Progenitor cell of endocrine pancreas (in vitro differentiated cells): ENCODE measurements around the gene SRPRB. TPM values are rescaled to one million over a fixed set of nuclear protein-coding genes. Genes with fewer than 3 reads are reported as not detected.

ENCODE experiments used
- DNase-seq: peaks from one replicate; pipeline ENCODE4 v3.0.0; 2021; ENCODE audit warnings: low spot score; ENCODE audit not compliant: unreplicated experiment
- H3K27ac Mint-ChIP-seq: 2 replicates; pipeline ENCODE4 v1.8.0; 2021; ENCODE audit warnings: mild to moderate bottlenecking, moderate library complexity, mixed read lengths
- H3K27me3 Mint-ChIP-seq: 2 replicates; pipeline ENCODE4 v1.8.0; 2021; ENCODE audit warnings: mixed read lengths
- H3K36me3 Mint-ChIP-seq: 2 replicates; pipeline ENCODE4 v1.8.0; 2022; ENCODE audit warnings: mixed read lengths; ENCODE audit not compliant: insufficient read depth
- H3K4me1 Mint-ChIP-seq: 2 replicates; pipeline ENCODE4 v1.8.0; 2021; ENCODE audit warnings: low read depth, mixed read lengths
- H3K4me3 Mint-ChIP-seq: 2 replicates; pipeline ENCODE4 v1.8.0; 2021; ENCODE audit warnings: low read depth, mild to moderate bottlenecking, moderate library complexity, mixed read lengths
- H3K9me3 Mint-ChIP-seq: 2 replicates; pipeline ENCODE4 v1.8.0; 2021; ENCODE audit warnings: low read depth, mixed read lengths
- CTCF ChIP-seq: fragments of 200-600 bp; sonication (generic); IDR thresholded peaks from one replicate; pipeline ENCODE4 v1.5.0; 2021; ENCODE audit warnings: antibody characterized with exemption, mild to moderate bottlenecking; ENCODE audit not compliant: unreplicated experiment
- total RNA-seq: library from RNA; stranded (reverse); gene quantifications from 2 replicates; pipeline ENCODE4 v1.2.1, GENCODE V29; 2021

The SRPRB gene
- total RNA-seq, 1 donor from 2014 or later: 38.2 TPM

GRCh38 chr3:133781570-133781969 lies 24.0 kb upstream of the SRPRB start:
- TF ChIP-seq CTCF: no peak
- Mint-ChIP-seq H3K36me3 (no peaks in the 10 kb centered on the region), H3K9me3 (peaks cover 8% of the 10 kb centered on the region), H3K27ac (no peak overlapping the region), H3K4me3 (no peak overlapping the region), H3K4me1 (no peaks in the 10 kb centered on the region), H3K27me3 (peaks cover 8% of the 10 kb centered on the region)
- DNase-seq: no peak

- TF ChIP-seq CTCF: no peak
- no peak for DNase-seq
- peaks cover 8% of the 10 kb centered on the region for H3K27me3 Mint-ChIP-seq
- no peak overlapping the region for H3K4me3 Mint-ChIP-seq
- H3K36me3 Mint-ChIP-seq: no peaks in the 10 kb centered on the region
- no peaks in the 10 kb centered on the region for H3K4me1 Mint-ChIP-seq
- H3K27ac Mint-ChIP-seq: no peak overlapping the region
- peaks cover 17% of the 10 kb centered on the region for H3K9me3 Mint-ChIP-seq
These were observed 23.2 kb upstream of the SRPRB start for GRCh38 chr3:133782454-133782853.

GRCh38 chr3:133783762-133784161 lies 21.9 kb upstream of the SRPRB start:
- H3K4me3 Mint-ChIP-seq: no peak overlapping the region
- no peak overlapping the region for H3K27ac Mint-ChIP-seq
- H3K9me3 Mint-ChIP-seq: peaks cover 17% of the 10 kb centered on the region
- H3K4me1 Mint-ChIP-seq: no peaks in the 10 kb centered on the region
- H3K36me3 Mint-ChIP-seq: no peaks in the 10 kb centered on the region
- DNase-seq: no peak
- H3K27me3 Mint-ChIP-seq: peaks cover 7% of the 10 kb centered on the region
- TF ChIP-seq CTCF: no peak

GRCh38 chr3:133788024-133788423 lies 17.6 kb upstream of the SRPRB start:
- peaks cover 31% of the 10 kb centered on the region for H3K9me3 Mint-ChIP-seq
- no peak for DNase-seq
- no peak for TF ChIP-seq CTCF
- no peaks in the 10 kb centered on the region for H3K27me3 Mint-ChIP-seq
- no peaks in the 10 kb centered on the region for H3K36me3 Mint-ChIP-seq
- H3K4me1 Mint-ChIP-seq: no peaks in the 10 kb centered on the region
- H3K27ac Mint-ChIP-seq: no peak overlapping the region
- no peak overlapping the region for H3K4me3 Mint-ChIP-seq

- Mint-ChIP-seq H3K9me3 (peaks cover 33% of the 10 kb centered on the region), H3K27me3 (peaks cover under 1% of the 10 kb centered on the region), H3K36me3 (peaks cover 5% of the 10 kb centered on the region), H3K4me3 (no peak overlapping the region), H3K27ac (no peak overlapping the region), H3K4me1 (no peaks in the 10 kb centered on the region)
- TF ChIP-seq CTCF: no peak
- DNase-seq: no peak
These were observed 13.3 kb upstream of the SRPRB start for GRCh38 chr3:133792171-133792763.
